ENCODE measurements around the gene RPP38. TPM values are rescaled to one million over a fixed set of nuclear protein-coding genes. Genes with fewer than 3 reads are reported as not detected.

The RPP38 gene
- total RNA-seq, 1 donor from 2014 or later: 20.3 TPM

DNA sequence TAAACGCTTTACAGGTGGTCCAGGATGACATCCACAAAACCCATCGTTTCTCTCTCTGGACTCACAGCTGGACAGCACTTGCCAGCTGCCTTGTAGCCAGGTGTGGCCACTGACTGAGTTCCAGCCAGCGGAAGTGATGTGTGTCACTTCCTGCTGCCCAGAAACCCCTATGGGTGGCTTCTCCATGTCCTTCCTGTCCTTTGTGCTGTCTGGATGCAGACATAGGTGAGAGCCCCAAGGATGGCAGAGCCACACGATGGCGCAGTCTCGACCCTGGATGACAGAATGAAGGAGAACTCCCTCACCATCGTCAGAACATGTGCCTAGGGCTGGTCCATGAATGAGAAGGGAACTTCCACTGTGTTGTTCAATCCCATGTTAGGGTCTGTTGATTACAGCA lies 49.2 kb downstream of the RPP38 start:
- Mint-ChIP-seq H3K27me3 (ENCODE audit: low read depth) (no peaks in the 10 kb centered on the region), H3K4me1 (ENCODE audit: low read depth) (peaks cover 42% of the 10 kb centered on the region), H3K9me3 (peaks cover 4% of the 10 kb centered on the region), H3K36me3 (ENCODE audit: low read depth) (peaks cover 13% of the 10 kb centered on the region), H3K4me3 (ENCODE audit: low read depth) (no peak overlapping the region), H3K27ac (no peak overlapping the region)
- intact Hi-C loops (cut with micrococcal nuclease): loop anchor here (10.0 kb wide), 1 partner anchor 1878 kb away; no protein-coding TSS in a partner anchor
- DNase-seq (ENCODE audit: low spot score): no peak

DNA sequence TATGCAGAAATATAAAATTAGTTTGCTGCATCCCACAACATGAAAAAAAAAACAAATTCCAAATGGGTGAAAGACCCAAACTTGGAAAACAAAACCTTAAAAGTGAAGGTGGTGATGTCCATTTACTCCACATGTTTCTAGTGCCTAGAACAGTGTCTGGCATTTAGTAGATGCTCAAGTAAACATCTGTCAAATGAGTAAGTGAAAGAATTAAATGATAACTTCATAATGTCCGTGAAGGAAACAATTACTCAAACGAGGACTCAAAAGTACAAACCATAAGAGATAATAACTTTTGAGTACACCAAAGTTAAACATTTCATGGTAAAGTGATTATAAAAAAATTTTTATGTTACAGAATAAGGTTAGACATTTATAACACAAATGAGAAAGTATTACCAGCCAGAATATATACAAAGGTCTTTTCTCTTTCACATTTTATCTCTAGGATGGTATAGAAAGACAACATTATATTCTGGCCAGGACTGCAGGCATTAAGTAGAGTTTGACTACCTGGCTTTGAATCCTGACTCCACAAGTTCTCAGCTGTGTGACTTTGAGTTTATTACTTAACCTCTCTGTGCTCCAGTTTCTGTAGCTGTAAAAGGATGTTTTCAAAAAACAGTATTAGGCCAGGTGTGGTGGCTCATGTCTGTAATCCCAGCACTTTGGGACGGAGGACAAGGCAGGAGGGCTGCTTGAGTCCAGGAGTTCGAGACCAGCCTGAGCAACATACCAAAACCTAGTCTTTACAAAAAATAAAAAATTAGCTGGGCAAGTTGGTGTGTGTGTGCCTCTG lies 50.6 kb downstream of the RPP38 start:
- Mint-ChIP-seq H3K36me3 (ENCODE audit: low read depth) (peaks cover 23% of the 10 kb centered on the region), H3K27ac (no peak overlapping the region), H3K4me1 (ENCODE audit: low read depth) (peaks cover 37% of the 10 kb centered on the region), H3K27me3 (ENCODE audit: low read depth) (no peaks in the 10 kb centered on the region), H3K4me3 (ENCODE audit: low read depth) (no peak overlapping the region), H3K9me3 (peaks cover 4% of the 10 kb centered on the region)
- DNase-seq (ENCODE audit: low spot score): no peak
- intact Hi-C loops (cut with micrococcal nuclease): loop anchor here (10.0 kb wide), 1 partner anchor 1877 kb away; no protein-coding TSS in a partner anchor

DNA sequence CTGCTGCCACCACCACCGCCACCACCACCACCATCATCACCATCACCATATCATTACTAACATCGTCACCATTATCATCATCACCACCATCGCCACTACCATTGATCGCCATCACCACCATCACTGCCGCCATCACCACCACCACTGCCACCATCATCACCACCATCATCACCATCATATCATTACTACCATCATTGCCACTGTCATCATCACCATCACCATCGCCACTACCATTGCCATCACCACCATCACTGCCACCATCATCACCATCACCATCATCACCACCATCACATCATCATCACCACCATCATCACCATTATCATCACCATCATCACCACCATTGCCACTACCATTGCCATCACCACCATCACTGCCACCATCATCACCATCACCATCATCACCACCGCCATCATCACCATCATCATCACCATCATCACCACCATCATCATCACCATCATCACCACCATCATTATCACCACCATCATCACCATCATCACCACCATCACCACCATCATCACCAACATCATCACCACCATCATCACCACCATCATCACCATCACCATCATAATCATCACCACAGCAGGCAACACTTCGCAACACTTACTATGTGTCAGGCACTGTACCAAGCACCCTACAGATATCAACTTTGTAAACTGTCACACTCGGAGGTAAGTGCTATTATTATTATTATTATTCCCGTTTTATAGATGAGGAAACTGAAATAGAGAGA lies 52.1 kb downstream of the RPP38 start:
- no peak overlapping the region for H3K27ac Mint-ChIP-seq
- H3K36me3 Mint-ChIP-seq (ENCODE audit: low read depth): peaks cover 26% of the 10 kb centered on the region
- intact Hi-C loops (cut with micrococcal nuclease): loop anchor here (10.0 kb wide), 1 partner anchor 1876 kb away; no protein-coding TSS in a partner anchor
- DNase-seq (ENCODE audit: low spot score): no peak
- peaks cover 35% of the 10 kb centered on the region for H3K4me1 Mint-ChIP-seq (ENCODE audit: low read depth)
- H3K27me3 Mint-ChIP-seq (ENCODE audit: low read depth): no peaks in the 10 kb centered on the region
- H3K9me3 Mint-ChIP-seq: peaks cover 4% of the 10 kb centered on the region
- no peak overlapping the region for H3K4me3 Mint-ChIP-seq (ENCODE audit: low read depth)

DNA sequence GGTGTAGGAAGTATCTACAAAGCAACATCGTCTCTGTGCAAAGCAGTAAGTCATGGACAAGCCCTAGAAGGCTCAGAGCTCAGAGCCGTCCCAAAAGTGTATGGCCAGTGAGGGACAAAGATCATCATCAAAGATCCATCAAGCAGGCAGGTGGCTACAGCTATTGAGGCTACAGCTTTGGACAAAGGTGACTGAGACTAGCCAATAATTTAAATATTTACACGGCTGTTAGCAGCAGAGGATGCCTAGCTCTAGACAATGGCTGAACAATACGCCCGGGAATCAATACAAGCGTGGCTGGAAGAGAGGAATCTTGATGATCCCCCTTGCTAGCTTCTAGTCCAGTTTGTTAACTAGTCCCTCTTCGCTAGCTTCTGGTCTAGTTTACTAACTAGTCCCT lies 53.4 kb downstream of the RPP38 start:
- intact Hi-C loops (cut with micrococcal nuclease): no loop called here
- peaks cover 32% of the 10 kb centered on the region for H3K36me3 Mint-ChIP-seq (ENCODE audit: low read depth)
- peaks cover 4% of the 10 kb centered on the region for H3K9me3 Mint-ChIP-seq
- no peaks in the 10 kb centered on the region for H3K27me3 Mint-ChIP-seq (ENCODE audit: low read depth)
- H3K4me3 Mint-ChIP-seq (ENCODE audit: low read depth): no peak overlapping the region
- peaks cover 30% of the 10 kb centered on the region for H3K4me1 Mint-ChIP-seq (ENCODE audit: low read depth)
- no peak overlapping the region for H3K27ac Mint-ChIP-seq
- no peak for DNase-seq (ENCODE audit: low spot score)

DNA sequence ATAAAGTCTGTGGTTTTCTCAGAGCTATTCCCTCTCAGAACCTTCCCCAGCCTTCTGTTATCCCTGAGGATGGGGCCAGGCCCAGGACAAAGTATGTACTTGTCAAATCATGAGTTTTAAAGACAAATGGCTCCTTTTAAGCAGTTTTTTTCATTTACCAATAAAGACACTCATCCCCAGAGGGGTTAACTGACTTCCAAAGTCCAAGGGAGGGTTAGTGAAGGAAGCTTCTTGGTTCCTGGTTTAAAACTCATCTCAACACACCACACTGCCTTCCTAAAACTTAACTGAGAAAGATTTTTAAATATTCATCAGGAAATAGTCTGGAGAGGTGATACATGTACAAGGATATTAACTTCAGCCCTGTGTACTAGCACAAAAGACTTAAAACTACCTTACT lies 55.4 kb downstream of the RPP38 start:
- Mint-ChIP-seq H3K4me3 (ENCODE audit: low read depth) (no peak overlapping the region), H3K9me3 (peaks cover 4% of the 10 kb centered on the region), H3K4me1 (ENCODE audit: low read depth) (peaks cover 22% of the 10 kb centered on the region), H3K36me3 (ENCODE audit: low read depth) (peaks cover 47% of the 10 kb centered on the region), H3K27me3 (ENCODE audit: low read depth) (no peaks in the 10 kb centered on the region), H3K27ac (no peak overlapping the region)
- intact Hi-C loops (cut with micrococcal nuclease): no loop called here
- no peak for DNase-seq (ENCODE audit: low spot score)

Other genes starting within 250 kb of the RPP38 start
- gene SUV39H2, start 218.5 kb upstream of the RPP38 start, total RNA-seq: 44.0 and 45.0 TPM in 2 replicates
- gene DCLRE1C, start 143.3 kb upstream of the RPP38 start, total RNA-seq: 20.5 and 21.0 TPM in 2 replicates
- gene MEIG1, start 138.0 kb upstream of the RPP38 start, total RNA-seq: 0.62 TPM in 1 of 2 replicates, not detected in the other
- gene OLAH, start 53.4 kb upstream of the RPP38 start, total RNA-seq: not detected in 2 replicates
- gene ACBD7, start 8.6 kb upstream of the RPP38 start, total RNA-seq: 3.6 and 4.8 TPM in 2 replicates
- gene NMT2, start 71.3 kb downstream of the RPP38 start, total RNA-seq: 34.5 and 37.6 TPM in 2 replicates

All from activated T-helper 2 cell treated with anti-CD3 and anti-CD28 coated beads, Interferon-gamma antibody, Interleukin-2, Interleukin-4, amounts not matched to agents 10 μg/mL and 5 μg/mL and 100 μg/mL, durations not matched to agents 14 hours and 24 hours and 36 hours (primary cell).